Lower leg skin (tissue), 4 donors: Measurements from ENCODE around the gene PKP4. TPM values are rescaled to one million over a fixed set of nuclear protein-coding genes. Genes with fewer than 3 reads are reported as not detected.

Source experiments
- DNase-seq, 2 donors: peaks; one replicate each; pipeline ENCODE4 v3.0.0-alpha.2; 2019; ENCODE audit warnings: low spot score in 2 of 2
- H3K4me3 ChIP-seq: fragments of 200-600 bp; sonication (generic); 2 replicates; pipeline ENCODE4 v1.5.1; 2017; ENCODE audit warnings: mild to moderate bottlenecking, low read depth; ENCODE audit not compliant: poor library complexity, severe bottlenecking
- CTCF ChIP-seq, 3 donors: fragments of 450-650 bp; IDR thresholded peaks; one replicate each; pipeline ENCODE4 v1.5.1; 2016; ENCODE audit warnings: antibody characterized with exemption in 3 of 3, mild to moderate bottlenecking in 3 of 3, moderate library complexity in 2 of 3
- POLR2A ChIP-seq, 2 donors: fragments of 450-650 bp; IDR thresholded peaks; one replicate each; pipeline ENCODE4 v1.6.1; 2016 to 2017; ENCODE audit warnings: antibody characterized with exemption in 2 of 2, mild to moderate bottlenecking in 1 of 2, moderate library complexity in 1 of 2
- WGBS, 2 donors: methylation state at CpG; one replicate each; pipeline ENCODE4 v1.1.5; 2018; 5-methylcytosine and 5-hydroxymethylcytosine counted together
- intact Hi-C: fragments of 100-400 bp; cut with DNase I; formaldehyde crosslinking; loops from one replicate; pipeline ENCODE4 v1.15.0; 2023; ENCODE audit warnings: low total_unique reads
- total RNA-seq, 4 donors: library from RNA; depleted of rRNA; stranded (reverse); fragments of >200 nt; gene quantifications; one replicate each; pipeline ENCODE4 v1.1.0, GENCODE V29; 2016

The PKP4 gene
- total RNA-seq, 4 donors from 2014 or later: 28.0 to 71.0 (median 43.6) TPM

DNA sequence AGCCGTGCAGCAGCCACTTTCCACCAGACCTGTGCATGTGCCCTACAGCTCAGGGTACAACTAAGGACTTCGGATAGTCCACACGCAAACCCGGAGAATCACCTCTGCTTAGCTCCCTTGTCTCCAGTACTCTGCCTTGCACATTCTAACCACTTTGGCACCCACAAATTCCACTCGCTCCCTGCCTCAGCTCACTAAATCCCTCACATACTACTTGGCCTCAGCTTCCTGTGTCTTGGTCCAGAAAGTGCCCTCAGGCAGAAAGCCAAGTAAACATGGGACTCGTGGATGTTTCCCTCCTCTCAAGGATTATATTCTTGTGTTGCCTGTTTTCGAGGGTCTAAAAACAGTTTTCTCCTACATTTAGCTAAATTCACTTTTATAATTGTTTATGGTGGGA is 180.6 kb downstream of the PKP4 start:
- no peak for DNase-seq
- intact Hi-C loops: no loop called here
- TF ChIP-seq POLR2A (IDR thresholded peaks at IDR 0.05) (no peak), CTCF (IDR thresholded peaks at IDR 0.05) (no peak)
- no peak overlapping the region for H3K4me3 ChIP-seq
- WGBS, 2 donors: 90 to 94% methylated on average over 7 of the region's 7 CpGs

GRCh38 chr2:158644139-158644538 is 187.4 kb downstream of the PKP4 start:
- DNase-seq: no peak
- intact Hi-C loops: no loop called here
- TF ChIP-seq CTCF (IDR thresholded peaks at IDR 0.05) (no peak), POLR2A (IDR thresholded peaks at IDR 0.05) (no peak)
- 61 to 65% methylated on average over 4 of the region's 4 CpGs for WGBS, 2 donors
- no peak overlapping the region for H3K4me3 ChIP-seq

DNA sequence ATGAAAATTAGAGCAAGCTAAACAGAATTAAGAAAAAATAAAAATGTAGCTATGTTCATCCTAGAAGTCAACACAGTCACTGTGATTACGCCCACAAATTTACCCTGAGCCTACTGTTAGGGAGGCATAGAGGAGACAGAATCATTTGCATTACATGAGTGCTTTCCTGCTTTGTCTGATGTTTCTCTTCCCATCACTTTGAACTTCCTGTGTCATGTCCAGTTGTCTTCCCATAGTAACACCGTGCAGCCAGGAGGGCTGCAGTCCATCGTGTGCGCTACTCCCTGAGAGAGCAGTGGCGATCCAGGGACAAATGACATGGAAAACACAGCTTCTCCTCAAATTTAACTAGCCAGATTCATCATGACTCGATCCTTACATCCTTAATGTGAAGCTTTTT is 188.5 kb downstream of the PKP4 start:
- no peak overlapping the region for H3K4me3 ChIP-seq
- DNase-seq: no peak
- WGBS, 2 donors: 95 to 97% methylated on average over 6 of the region's 6 CpGs
- no peak for TF ChIP-seq CTCF (IDR thresholded peaks at IDR 0.05)
- no peak for TF ChIP-seq POLR2A (IDR thresholded peaks at IDR 0.05)
- intact Hi-C loops: no loop called here

- 86 to 90% methylated on average over 2 of the region's 2 CpGs for WGBS, 2 donors
- TF ChIP-seq POLR2A (IDR thresholded peaks at IDR 0.05) (no peak), CTCF (IDR thresholded peaks at IDR 0.05) (no peak)
- intact Hi-C loops: no loop called here
- no peak overlapping the region for H3K4me3 ChIP-seq
- DNase-seq: no peak
These were observed 190.9 kb downstream of the PKP4 start for GRCh38 chr2:158647436-158648231.

GRCh38 chr2:158649846-158650245 is 193.1 kb downstream of the PKP4 start:
- H3K4me3 ChIP-seq: no peak overlapping the region
- WGBS, 2 donors: 39 to 76% methylated on average over 2 of the region's 2 CpGs
- intact Hi-C loops: no loop called here
- no peak for DNase-seq
- TF ChIP-seq CTCF (IDR thresholded peaks at IDR 0.05) (no peak), POLR2A (IDR thresholded peaks at IDR 0.05) (no peak)
